Muscle layer of colon (tissue), 2 donors: ENCODE measurements around the gene SHROOM2.
A peak's percentile ranks its signal among the peaks of the same experiment; 100 is the strongest.

Experiments used
- H3K27ac ChIP-seq: one replicate; pipeline ENCODE4 v1.7.0; 2013; ENCODE audit warnings: low read depth, mild to moderate bottlenecking, low read length, moderate library complexity
- H3K27me3 ChIP-seq, 2 donors: one replicate each; pipeline ENCODE4 v1.7.0; 2013; ENCODE audit warnings: low read length in 2 of 2, mild to moderate bottlenecking in 2 of 2; ENCODE audit not compliant: insufficient read depth in 2 of 2, control insufficient read depth in 1 of 2
- H3K36me3 ChIP-seq: one replicate; pipeline ENCODE4 v1.7.0; 2013; ENCODE audit warnings: mild to moderate bottlenecking, low read length; ENCODE audit not compliant: insufficient read depth
- H3K4me1 ChIP-seq: one replicate; pipeline ENCODE4 v1.7.0; 2013; ENCODE audit warnings: mild to moderate bottlenecking, low read length; ENCODE audit not compliant: insufficient read depth
- H3K4me3 ChIP-seq, 2 donors: one replicate each; pipeline ENCODE4 v1.7.0; 2013; ENCODE audit warnings: low read length in 2 of 2, low read depth in 1 of 2, mild to moderate bottlenecking in 1 of 2, moderate library complexity in 1 of 2
- H3K9ac ChIP-seq: one replicate; pipeline ENCODE4 v1.7.0; 2013; ENCODE audit warnings: low read length
- H3K9me3 ChIP-seq: one replicate; pipeline ENCODE4 v1.7.0; 2013; ENCODE audit warnings: mild to moderate bottlenecking, low read length
- donor health status: abdominal sarcoma.
- donor health status: Adenocarcinoma of cecum.

Gene SHROOM2

DNA sequence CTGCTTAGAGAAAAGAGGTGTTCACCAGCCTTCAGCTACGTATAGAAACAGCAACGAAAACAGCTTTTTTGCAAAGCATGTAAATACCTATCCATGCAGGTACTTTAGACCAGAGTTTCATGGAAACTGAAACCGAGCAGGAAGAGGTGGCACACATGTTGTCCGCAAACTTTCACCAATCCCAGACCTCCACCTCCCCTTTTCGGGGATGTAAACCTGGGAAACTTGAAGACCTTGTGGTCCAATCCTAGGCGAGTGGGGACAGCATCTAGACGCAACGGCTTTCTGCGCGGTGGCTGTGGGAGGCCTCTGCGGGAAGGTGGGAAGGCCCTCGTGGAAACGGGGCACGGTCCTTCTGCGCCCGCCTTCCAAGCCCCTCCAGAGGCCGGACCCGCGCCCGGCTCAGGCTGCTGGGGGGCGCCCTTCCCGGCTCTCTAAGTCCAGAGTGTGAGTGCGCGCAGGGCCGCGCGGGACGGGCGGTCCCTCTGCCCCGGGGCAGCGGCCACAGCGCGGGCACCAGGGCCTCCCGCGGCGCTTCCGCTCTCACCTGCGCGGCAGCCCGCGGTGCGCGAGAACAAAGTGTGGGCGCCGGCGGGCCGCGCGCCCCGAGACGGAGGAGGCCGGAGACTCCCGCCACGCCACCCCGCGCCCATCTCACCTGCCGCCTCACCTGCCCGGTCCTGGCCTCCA lies 830 bp upstream of the SHROOM2 start:
- Histone ChIP-seq H3K27ac (no peak overlapping the region), H3K9ac (no peak overlapping the region), H3K4me3 (no peak overlapping the region)

DNA sequence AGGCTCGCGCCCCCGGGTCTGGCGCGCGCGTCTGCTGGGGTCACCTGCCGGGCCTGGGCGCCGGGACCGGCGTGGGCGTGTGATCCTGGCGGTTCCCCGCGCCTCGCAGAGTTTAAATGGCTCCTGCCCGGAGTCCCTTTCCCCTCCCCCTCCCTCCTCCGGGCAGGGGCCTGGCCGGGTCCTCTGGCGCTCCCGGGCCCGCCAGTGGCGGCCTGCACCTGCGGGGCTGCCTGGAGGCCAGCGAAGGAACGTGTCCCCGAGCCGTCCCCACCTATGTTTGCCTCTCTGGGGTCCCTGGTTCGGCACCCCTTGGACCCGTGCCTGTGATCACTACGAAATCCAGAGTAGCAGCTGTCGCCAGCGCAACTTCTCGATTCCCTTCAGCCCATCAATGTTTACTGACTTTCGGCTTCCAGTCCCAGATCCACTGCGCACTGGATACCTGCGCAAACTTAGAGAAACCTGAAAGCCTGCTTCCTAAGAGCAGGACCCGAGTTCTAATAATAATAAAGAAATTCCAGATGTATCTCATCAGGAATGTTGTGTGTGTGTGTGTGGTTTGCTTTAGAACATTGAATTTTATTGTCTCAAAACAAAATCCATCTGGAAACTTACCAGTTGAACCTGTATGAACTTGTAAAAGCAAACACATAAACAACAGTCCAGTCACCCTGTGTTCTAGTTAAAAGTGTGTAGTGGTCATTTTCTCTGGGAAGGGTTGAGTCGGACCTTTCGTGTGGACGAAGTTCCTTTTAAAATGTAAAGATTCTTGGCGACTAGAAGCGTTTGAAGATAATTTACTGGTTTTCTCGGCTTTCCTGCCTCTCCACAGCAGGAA lies 788 bp downstream of the SHROOM2 start:
- Histone ChIP-seq H3K4me1 (no peaks in the 10 kb centered on the region), H3K9ac (no peak overlapping the region), H3K9me3 (no peaks in the 10 kb centered on the region), H3K27me3 (peaks cover 6 to 21% of the 10 kb centered on the region in 2 donors), H3K36me3 (no peaks in the 10 kb centered on the region), H3K4me3 (peak overlapping the region in 1 of 2 donors; percentile 32), H3K27ac (no peak overlapping the region)

More for the DNA sequence above, 830 bp upstream of the SHROOM2 start:
- Histone ChIP-seq H3K9me3 (no peaks in the 10 kb centered on the region), H3K4me1 (no peaks in the 10 kb centered on the region), H3K36me3 (no peaks in the 10 kb centered on the region), H3K27me3 (peaks cover 6 to 21% of the 10 kb centered on the region in 2 donors)

DNA sequence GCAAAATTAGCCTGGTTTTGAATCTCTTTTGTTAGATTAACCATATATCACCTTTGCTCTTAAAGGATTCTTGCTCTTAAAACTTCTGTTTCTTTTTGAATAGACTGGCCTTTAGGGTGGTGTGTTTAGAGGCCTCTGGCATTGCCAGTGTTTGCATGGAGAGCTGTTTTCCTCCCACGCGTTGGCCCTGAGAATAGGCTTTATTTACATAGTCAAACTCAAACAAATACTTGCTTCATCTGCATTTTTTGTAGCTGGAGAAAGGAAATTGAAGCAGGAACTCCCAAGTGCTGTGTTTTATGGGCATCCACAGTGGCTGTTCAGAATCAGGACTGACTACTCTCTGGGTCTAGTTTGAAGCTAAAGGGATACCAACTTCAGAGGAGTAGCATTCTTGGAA lies 2.7 kb downstream of the SHROOM2 start:
- H3K27me3 ChIP-seq, result peaks cover 6 to 21% of the 10 kb centered on the region in 2 donors

DNA sequence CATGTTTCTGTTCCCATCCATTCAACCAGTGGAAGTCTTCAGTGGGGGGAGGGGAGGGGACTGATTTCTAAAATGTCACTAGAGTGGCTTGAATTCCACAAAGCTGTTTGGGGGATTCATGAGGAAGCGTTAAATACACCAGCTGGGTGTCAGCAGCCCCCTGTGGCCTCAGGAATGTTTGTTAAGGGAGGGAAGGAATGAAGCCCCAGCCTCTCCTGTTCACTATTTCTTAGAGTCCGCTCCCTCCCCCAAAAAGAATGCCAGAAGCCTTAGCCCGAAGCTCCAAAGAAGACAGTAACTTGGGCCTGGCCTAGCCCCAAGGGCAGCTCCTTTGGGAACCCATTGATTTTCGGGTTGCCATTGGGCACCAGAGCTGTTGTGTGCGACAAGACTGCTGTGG lies 3.3 kb downstream of the SHROOM2 start:
- Histone ChIP-seq H3K36me3 (no peaks in the 10 kb centered on the region), H3K4me1 (no peaks in the 10 kb centered on the region), H3K4me3 (no peak overlapping the region), H3K27me3 (peaks cover 6 to 21% of the 10 kb centered on the region in 2 donors), H3K9me3 (no peaks in the 10 kb centered on the region), H3K9ac (no peak overlapping the region), H3K27ac (no peak overlapping the region)

More for the DNA sequence above, 2.7 kb downstream of the SHROOM2 start:
- no peak overlapping the region for H3K4me3 ChIP-seq
- no peaks in the 10 kb centered on the region for H3K4me1 ChIP-seq
- H3K27ac ChIP-seq, result no peak overlapping the region
- H3K36me3 ChIP-seq, result no peaks in the 10 kb centered on the region
- H3K9me3 ChIP-seq, result no peaks in the 10 kb centered on the region
- H3K9ac ChIP-seq, result no peak overlapping the region

DNA sequence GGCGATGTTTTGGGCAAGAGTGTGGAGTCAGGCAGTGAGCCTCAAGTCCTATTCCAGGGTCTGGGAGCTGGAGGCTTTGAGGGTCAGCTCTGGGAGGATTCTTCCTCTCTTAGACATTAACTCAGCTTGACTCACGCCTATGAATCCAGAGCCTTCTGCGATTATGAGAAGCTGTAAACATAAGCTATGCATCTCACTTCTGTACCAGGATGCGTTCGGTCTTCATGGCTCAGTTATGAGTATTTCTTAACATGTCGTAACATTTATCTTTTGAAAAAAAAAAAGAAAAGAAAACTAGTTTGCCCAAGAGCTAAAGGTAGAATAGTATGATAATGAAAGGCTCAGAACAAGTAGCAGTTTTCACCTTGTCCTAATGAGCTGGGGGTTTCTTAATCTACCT lies 4.6 kb downstream of the SHROOM2 start:
- H3K27me3 ChIP-seq, result peaks cover 6 to 21% of the 10 kb centered on the region in 2 donors
- H3K4me3 ChIP-seq, result no peak overlapping the region
- H3K4me1 ChIP-seq, result no peaks in the 10 kb centered on the region
- H3K9ac ChIP-seq, result no peak overlapping the region
- H3K36me3 ChIP-seq, result no peaks in the 10 kb centered on the region
- no peak overlapping the region for H3K27ac ChIP-seq
- H3K9me3 ChIP-seq, result no peaks in the 10 kb centered on the region

DNA sequence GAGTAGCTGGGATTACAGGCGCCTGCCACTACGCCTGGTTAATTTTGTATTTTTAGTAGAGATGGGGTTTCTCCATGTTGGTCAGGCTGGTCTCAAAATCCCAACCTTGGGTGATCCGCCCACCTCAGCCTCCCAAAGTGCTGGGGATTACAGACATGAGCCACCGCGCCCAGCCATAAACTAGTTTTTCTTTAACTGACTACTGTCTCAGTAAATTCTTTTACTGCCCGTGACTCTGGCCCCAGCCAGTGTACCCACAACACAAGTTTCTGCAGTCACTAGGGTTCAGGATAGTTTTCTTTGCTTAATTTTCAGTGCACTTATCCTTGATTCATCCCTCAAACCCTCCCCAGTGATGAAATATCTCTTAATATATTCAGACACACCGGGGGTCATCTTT lies 8.3 kb downstream of the SHROOM2 start:
- Histone ChIP-seq H3K4me1 (no peaks in the 10 kb centered on the region), H3K9me3 (no peaks in the 10 kb centered on the region), H3K4me3 (no peak overlapping the region), H3K36me3 (no peaks in the 10 kb centered on the region), H3K27ac (no peak overlapping the region), H3K27me3 (peaks cover 0 to 6% of the 10 kb centered on the region in 2 donors), H3K9ac (no peak overlapping the region)

DNA sequence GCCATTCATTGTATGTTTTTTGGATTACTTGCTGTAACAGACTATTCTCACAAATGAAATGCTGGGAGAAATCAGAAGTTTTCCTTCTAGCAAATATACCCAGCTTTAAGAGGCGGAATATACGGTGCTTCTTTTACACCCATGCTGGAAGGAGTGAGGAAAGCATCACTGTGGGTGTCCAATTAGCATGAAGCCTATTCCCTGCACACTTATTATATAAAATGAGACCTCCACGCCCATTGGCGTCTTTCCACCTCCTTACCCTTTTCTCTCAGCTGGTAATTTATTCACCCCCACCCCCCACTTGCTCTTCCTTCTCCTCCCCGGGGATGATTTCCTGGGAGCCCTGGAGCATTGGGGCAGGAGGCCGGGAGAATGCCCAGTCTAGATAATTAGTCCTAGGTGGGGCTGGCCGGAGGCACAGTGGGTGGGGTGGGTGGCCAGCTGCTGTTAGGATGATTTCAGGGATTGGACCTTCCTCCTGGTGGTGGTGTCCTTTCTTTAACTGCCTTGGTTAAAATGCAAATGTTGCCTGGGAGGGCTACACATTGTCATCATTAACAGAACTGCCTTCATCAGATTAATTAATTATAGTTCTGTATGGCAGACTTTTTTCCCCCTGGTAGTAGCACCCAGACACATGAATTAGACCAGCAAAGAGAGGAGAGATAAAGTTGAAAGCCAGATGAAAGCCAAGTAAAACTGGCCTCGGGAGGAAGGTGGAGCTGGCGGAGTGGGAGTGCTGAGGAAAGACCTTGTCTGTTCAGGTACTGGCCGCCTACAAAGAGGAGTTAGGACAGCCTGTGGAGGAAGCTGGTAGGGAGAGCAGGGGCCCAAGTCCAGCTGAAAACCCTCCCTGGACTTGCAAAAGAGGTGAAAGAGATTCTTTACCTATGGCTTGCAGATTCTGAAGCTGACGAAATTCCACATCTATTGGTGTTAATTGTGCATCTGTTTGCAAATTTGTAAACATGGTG lies 11.4 kb downstream of the SHROOM2 start:
- H3K9ac ChIP-seq, result no peak overlapping the region
- no peak overlapping the region for H3K4me3 ChIP-seq
- no peaks in the 10 kb centered on the region for H3K27me3 ChIP-seq

DNA sequence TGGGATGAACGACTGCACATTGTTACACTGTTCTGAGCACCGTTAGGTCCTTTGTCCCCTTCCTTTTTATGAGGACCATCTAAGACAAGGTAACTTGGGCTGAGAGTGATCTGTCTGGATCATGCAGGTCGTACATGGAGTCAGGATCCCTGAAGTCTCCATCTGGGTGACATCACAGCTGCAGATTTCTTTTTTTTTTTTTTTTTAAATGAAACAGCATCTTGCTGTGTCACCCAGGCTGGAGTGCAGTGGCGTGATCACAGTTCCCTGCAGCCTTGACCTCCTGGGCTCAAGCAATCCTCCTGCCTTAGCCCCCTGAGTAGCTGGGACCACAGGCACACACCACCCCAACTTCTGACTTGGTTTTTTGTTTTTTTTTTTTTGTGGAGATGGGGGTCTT lies 16.5 kb downstream of the SHROOM2 start:
- Histone ChIP-seq H3K27me3 (no peaks in the 10 kb centered on the region), H3K4me1 (no peaks in the 10 kb centered on the region), H3K9ac (no peak overlapping the region), H3K27ac (no peak overlapping the region), H3K9me3 (no peaks in the 10 kb centered on the region), H3K4me3 (no peak overlapping the region), H3K36me3 (no peaks in the 10 kb centered on the region)

More for the DNA sequence above, 11.4 kb downstream of the SHROOM2 start:
- no peak overlapping the region for H3K27ac ChIP-seq
- H3K36me3 ChIP-seq, result no peaks in the 10 kb centered on the region
- no peaks in the 10 kb centered on the region for H3K9me3 ChIP-seq
- no peaks in the 10 kb centered on the region for H3K4me1 ChIP-seq

DNA sequence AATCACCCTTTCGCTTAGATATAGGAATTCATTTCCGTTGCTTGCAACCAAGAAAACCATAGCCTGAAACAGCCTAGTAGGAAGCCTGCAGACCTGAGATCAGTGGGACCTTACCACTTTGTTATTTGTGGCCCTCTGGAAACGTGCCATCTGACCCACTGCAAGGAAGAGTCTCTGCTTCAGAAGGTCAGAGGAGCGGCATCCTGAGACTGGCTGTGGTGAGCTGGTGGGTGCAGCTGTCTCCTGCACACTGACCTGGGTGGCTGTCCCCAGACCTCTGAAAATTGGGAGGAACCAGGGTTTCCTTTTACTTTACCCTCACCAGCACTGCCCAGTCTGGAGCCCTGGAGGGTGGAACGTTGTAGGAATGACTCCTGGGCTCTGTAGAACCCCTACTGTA lies 18.2 kb downstream of the SHROOM2 start:
- H3K4me1 ChIP-seq, result no peaks in the 10 kb centered on the region
- H3K4me3 ChIP-seq, result no peak overlapping the region
- H3K27me3 ChIP-seq, result no peaks in the 10 kb centered on the region
- no peak overlapping the region for H3K27ac ChIP-seq
- H3K36me3 ChIP-seq, result no peaks in the 10 kb centered on the region
- H3K9me3 ChIP-seq, result no peaks in the 10 kb centered on the region
- H3K9ac ChIP-seq, result no peak overlapping the region

DNA sequence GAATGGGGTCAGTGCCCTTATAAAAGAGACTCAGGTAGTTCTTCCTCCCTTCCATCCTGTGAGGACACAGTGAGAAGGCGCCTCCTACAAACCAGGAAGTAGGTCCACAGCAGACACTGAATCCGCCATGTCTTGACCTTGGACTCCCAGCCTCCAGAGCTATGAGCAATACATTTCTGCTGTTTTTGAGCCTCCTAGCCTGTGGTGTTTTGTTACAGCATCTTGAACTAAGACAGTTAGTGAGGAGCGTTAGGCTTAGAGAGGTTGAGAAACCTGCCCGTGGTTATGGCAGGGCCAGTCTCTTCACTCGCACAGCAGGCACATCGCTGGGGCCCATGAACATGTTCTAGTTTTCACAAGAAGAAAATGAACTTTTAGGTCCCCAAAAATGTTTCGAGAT lies 19.7 kb downstream of the SHROOM2 start:
- Histone ChIP-seq H3K4me1 (no peaks in the 10 kb centered on the region), H3K9ac (no peak overlapping the region), H3K27ac (no peak overlapping the region), H3K9me3 (no peaks in the 10 kb centered on the region), H3K4me3 (no peak overlapping the region), H3K27me3 (no peaks in the 10 kb centered on the region), H3K36me3 (no peaks in the 10 kb centered on the region)
